PC-3 (cell line): ENCODE measurements around the gene TXK. TPM values are rescaled to one million over a fixed set of nuclear protein-coding genes. Genes with fewer than 3 reads are reported as not detected.

Source experiments
- ATAC-seq: fragments of 200-7000 bp; cut with Tn5 transposase; 2 replicates; pipeline ENCODE4 v1.9.1; 2020; ENCODE audit warnings: mild to moderate bottlenecking, moderate library complexity
- BruUV-seq: library from RNA; stranded (reverse); fragments of 400-500 nt; replicated peaks from 2 replicates; lab custom pipeline; 2021; lab: Mats Ljungman, UMichigan
- CTCF ChIA-PET: fragments of 300-600 bp; sonication (Branson Sonifier 250); formaldehyde crosslinking; loops from one replicate; lab custom pipeline; 2022; ENCODE audit warnings: antibody characterized with exemption; lab: Charles Lee
- POLR2A ChIA-PET: fragments of 300-600 bp; sonication (Branson Sonifier 250); formaldehyde crosslinking; loops from one replicate; lab custom pipeline; 2022; ENCODE audit warnings: antibody characterized with exemption; ENCODE audit not compliant: unreplicated experiment; lab: Charles Lee
- DNase-seq: peaks from one replicate; pipeline ENCODE4 v3.0.0-alpha.2; 2015
- H2AFZ ChIP-seq: fragments of 300-600 bp; sonication (generic); 2 replicates; pipeline ENCODE4 v1.6.0; 2016; ENCODE audit warnings: antibody characterized with exemption, low read length
- H3F3A ChIP-seq: fragments of 300-600 bp; sonication (generic); one replicate; pipeline ENCODE4 v1.6.0; 2017; ENCODE audit warnings: antibody characterized with exemption, low read length, control low read depth, mild to moderate bottlenecking; ENCODE audit not compliant: unreplicated experiment
- H3K27ac ChIP-seq: fragments of 300-600 bp; sonication (generic); 2 replicates; pipeline ENCODE4 v1.5.1; 2016; ENCODE audit warnings: mild to moderate bottlenecking, low read length
- H3K27me3 ChIP-seq: fragments of 300-600 bp; sonication (generic); 2 replicates; pipeline ENCODE4 v1.6.1; 2016; ENCODE audit warnings: low read length, mixed read lengths
- H3K36me3 ChIP-seq: fragments of 300-600 bp; sonication (generic); 2 replicates; pipeline ENCODE4 v1.6.1; 2016; ENCODE audit warnings: low read depth, mixed run types, low read length, mixed read lengths
- H3K4me1 ChIP-seq: fragments of 300-600 bp; sonication (generic); 2 replicates; pipeline ENCODE4 v1.5.1; 2016; ENCODE audit warnings: low read length; ENCODE audit not compliant: insufficient read depth
- H3K4me2 ChIP-seq: fragments of 300-600 bp; sonication (generic); 2 replicates; pipeline ENCODE4 v1.6.0; 2016; ENCODE audit warnings: low read length
- H3K4me3 ChIP-seq: fragments of 300-600 bp; sonication (generic); 2 replicates; pipeline ENCODE4 v1.5.1; 2016; ENCODE audit warnings: mild to moderate bottlenecking, low read length, mixed read lengths
- H3K79me2 ChIP-seq: fragments of 300-600 bp; sonication (generic); 2 replicates; pipeline ENCODE4 v1.6.1; 2017; ENCODE audit warnings: low read length, mixed read lengths
- H3K9ac ChIP-seq: fragments of 300-600 bp; sonication (generic); 2 replicates; pipeline ENCODE4 v1.6.0; 2016; ENCODE audit warnings: mild to moderate bottlenecking, low read length
- H3K9me2 ChIP-seq: fragments of 300-600 bp; sonication (generic); replicated peaks from 2 replicates; pipeline ENCODE4 v1.6.1; 2016; ENCODE audit warnings: mixed run types, low read length, mixed read lengths
- H3K9me3 ChIP-seq: fragments of 300-600 bp; sonication (generic); 2 replicates; pipeline ENCODE4 v1.6.1; 2016; ENCODE audit warnings: low read length, mixed read lengths
- H4K20me1 ChIP-seq: fragments of 300-600 bp; sonication (generic); 2 replicates; pipeline ENCODE4 v1.6.1; 2016; ENCODE audit warnings: low read length, mixed read lengths
- CTCF ChIP-seq: fragments of 300-600 bp; sonication (generic); conservative IDR thresholded peaks from 2 replicates; pipeline ENCODE4 v1.5.1; 2017; ENCODE audit warnings: antibody characterized with exemption, low read depth, mild to moderate bottlenecking, low read length
- EZH2 ChIP-seq: fragments of 300-600 bp; sonication (generic); IDR thresholded peaks from one replicate; pipeline ENCODE4 v1.6.1; 2017; ENCODE audit warnings: antibody characterized with exemption, mild to moderate bottlenecking, low read length; ENCODE audit not compliant: unreplicated experiment
- EZH2phosphoT487 ChIP-seq: fragments of 300-600 bp; sonication (generic); IDR thresholded peaks from 2 replicates; pipeline ENCODE4 v1.6.1; 2018; ENCODE audit warnings: mild to moderate bottlenecking, antibody characterized with exemption, low read length, borderline replicate concordance
- intact Hi-C: fragments of 100-400 bp; cut with micrococcal nuclease; formaldehyde crosslinking; loops from 2 replicates; pipeline ENCODE4 v1.9.0; 2023
- total RNA-seq: library from RNA; depleted of rRNA; stranded (reverse); fragments of >200 nt; gene quantifications from 2 replicates; pipeline ENCODE4 v1.2.3, GENCODE V29; 2014; rRNA removed

TXK gene
- total RNA-seq, 1 experiment from 2014 or later, result 2.6 TPM

- POLR2A ChIA-PET, result no interaction called here
- TF ChIP-seq EZH2phosphoT487 (no peak), EZH2 (no peak), CTCF (no peak)
- CTCF ChIA-PET, result no interaction called here
- Histone ChIP-seq H3K9ac (peak overlapping the region; percentile 96), H3K36me3 (no peaks in the 10 kb centered on the region), H3K4me1 (peaks cover 19% of the 10 kb centered on the region), H2AFZ (peak overlapping the region; percentile 88), H3F3A (no peaks in the 10 kb centered on the region), H3K27me3 (no peaks in the 10 kb centered on the region), H3K4me3 (peak overlapping the region; percentile 83), H3K27ac (peak overlapping the region; percentile 96), H4K20me1 (no peaks in the 10 kb centered on the region), H3K9me2 (no peaks in the 10 kb centered on the region), H3K4me2 (peak overlapping the region; percentile 91), H3K9me3 (no peaks in the 10 kb centered on the region), H3K79me2 (peaks cover 32% of the 10 kb centered on the region)
- BruUV-seq, result TSS peak; percentile 77
- DNase-seq, result peak; percentile 86
- intact Hi-C loops, result loop anchor here (5.0 kb wide), 1 partner anchor 90 kb away; no protein-coding TSS in a partner anchor
- peak; percentile 79 for ATAC-seq
Measured at GRCh38 chr4:48017108-48017571, 116.9 kb downstream of the TXK start.

Other genes with a start within 250 kb of the TXK start
- gene NFXL1, start 219.7 kb downstream of the TXK start, total RNA-seq, result 13.2 and 14.7 TPM in 2 replicates
- gene CNGA1, start 117.6 kb downstream of the TXK start, total RNA-seq, result 0.29 and 1.1 TPM in 2 replicates
- gene NIPAL1, start 117.5 kb downstream of the TXK start, total RNA-seq, result 5.9 and 7.3 TPM in 2 replicates
- gene TEC, start 135.6 kb upstream of the TXK start, total RNA-seq, result 3.9 and 10.4 TPM in 2 replicates
- 12.5 and 17.6 TPM in 2 replicates for gene SLAIN2, start 207.3 kb upstream of the TXK start, total RNA-seq